ENCODE data around the gene EGF. TPM values are rescaled to one million over a fixed set of nuclear protein-coding genes. Genes with fewer than 3 reads are reported as not detected.

The EGF gene
- total RNA-seq, 4 donors from 2014 or later: 0.09 to 0.12 TPM; not detected in 2

GRCh38 chr4:110061076-110061475 lies 148.4 kb downstream of the EGF start:
- ATAC-seq (ENCODE audit: low FRiP score): no peak

More at GRCh38 chr4:110061076-110061475, 148.4 kb downstream of the EGF start:
- TF ChIP-seq CTCF (IDR thresholded peaks at IDR 0.05): no peak
- no peak for DNase-seq (ENCODE audit: low spot score)

Small RNA genes within 50 kb of the gene (small RNA-seq; reads per million reads assigned to genes)
- gene RNU6-35P: not detected

Other genes starting within 250 kb of the EGF start
- 10 to 100 TPM in 3 of 4 donors, 1 to 10 TPM in 1; 9.4 to 24.8 (median 15.7) TPM for gene CASP6, start 209.4 kb upstream of the EGF start, total RNA-seq
- 10 to 100 TPM; 20.4 to 72.7 (median 22.6) TPM for gene PLA2G12A, start 182.8 kb upstream of the EGF start, total RNA-seq
- gene CFI, start 110.9 kb upstream of the EGF start, total RNA-seq: 100 to 1,000 TPM in 1 of 4 donors, 10 to 100 TPM in 3; 49.7 to 127 (median 55.1) TPM
- 10 to 100 TPM in 1 of 4 donors, 1 to 10 TPM in 3; 3.2 to 14.3 (median 7.4) TPM for gene GAR1, start 97.1 kb upstream of the EGF start, total RNA-seq
- 1 to 10 TPM in 1 of 4 donors, under 1 TPM in 3; 0.28 to 1.1 (median 0.34) TPM for gene RRH, start 84.9 kb upstream of the EGF start, total RNA-seq
- under 1 TPM; 0.19 to 0.37 (median 0.28) TPM for gene LRIT3, start 64.8 kb upstream of the EGF start, total RNA-seq